ENCODE data around the gene TNFRSF1A. TPM values are rescaled to one million over a fixed set of nuclear protein-coding genes. Genes with fewer than 3 reads are reported as not detected.

The TNFRSF1A gene
- total and polyA plus RNA-seq, 5 donors from 2014 or later = 25.6 to 39.5 (median 34.0) TPM

DNA sequence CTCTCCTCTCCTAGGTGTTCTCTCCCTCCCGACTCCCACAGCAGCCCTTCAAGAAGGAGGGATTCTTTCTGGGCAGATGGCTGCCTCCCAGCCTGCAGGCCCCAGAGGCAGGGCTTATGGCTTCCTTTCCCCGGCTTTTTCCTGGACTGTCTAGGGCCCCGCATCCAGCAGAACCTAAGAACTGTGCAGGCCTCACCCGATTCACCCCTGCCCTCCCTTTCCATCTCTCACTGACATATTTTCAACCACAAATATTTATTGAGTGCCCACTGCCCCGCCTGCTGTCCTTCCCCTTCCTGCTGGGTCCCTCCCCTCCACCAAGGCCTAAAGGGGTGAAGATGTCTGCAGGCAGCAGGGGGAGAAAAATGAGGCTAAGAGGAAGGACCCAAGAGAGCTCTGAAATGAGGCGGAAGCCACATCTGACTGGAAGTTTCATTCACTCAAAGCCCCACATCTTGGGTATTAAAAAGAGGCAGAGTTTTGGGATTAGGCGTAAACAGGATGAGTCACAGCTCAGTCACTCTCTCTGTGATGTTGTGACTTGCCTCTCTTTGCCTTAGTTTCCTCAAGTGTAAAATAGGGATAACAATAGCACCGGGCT, 30.6 kb upstream of the TNFRSF1A start:
- H3K27ac Mint-ChIP-seq = peak overlapping the region in 2 of 3 donors; percentile 37 to 59
- DNase-seq (peak in 1 of 3 donors; percentile 19), ATAC-seq (ENCODE audit: low read depth in 2 of 2) (no peak)
- no peaks in the 10 kb centered on the region for H3K36me3 ChIP-seq (ENCODE audit: control insufficient read depth, insufficient read depth, low read length)
- H3K9me3 ChIP-seq (ENCODE audit: control insufficient read depth in 2 of 2, low read length in 2 of 2) = no peaks in the 10 kb centered on the region
- H3K27me3 ChIP-seq (ENCODE audit: control insufficient read depth, insufficient read depth, low read length) = no peaks in the 10 kb centered on the region
- peaks cover 5% of the 10 kb centered on the region for H3K27me3 Mint-ChIP-seq
- H3K36me3 Mint-ChIP-seq = no peaks in the 10 kb centered on the region
- no peak overlapping the region for H3K4me3 ChIP-seq (ENCODE audit: low read depth, low read length)
- peaks cover 4 to 26% (median 17%) of the 10 kb centered on the region in 4 donors for H3K4me1 Mint-ChIP-seq
- no peaks in the 10 kb centered on the region for H3K9me3 Mint-ChIP-seq
- H3K4me1 ChIP-seq (ENCODE audit: control insufficient read depth, insufficient read depth, low read length, poor library complexity, severe bottlenecking) = peaks cover 8% of the 10 kb centered on the region
- no peak overlapping the region for H3K27ac ChIP-seq (ENCODE audit: insufficient read depth, low read length, poor library complexity, severe bottlenecking)
- H3K4me3 Mint-ChIP-seq = no peak overlapping the region

DNA sequence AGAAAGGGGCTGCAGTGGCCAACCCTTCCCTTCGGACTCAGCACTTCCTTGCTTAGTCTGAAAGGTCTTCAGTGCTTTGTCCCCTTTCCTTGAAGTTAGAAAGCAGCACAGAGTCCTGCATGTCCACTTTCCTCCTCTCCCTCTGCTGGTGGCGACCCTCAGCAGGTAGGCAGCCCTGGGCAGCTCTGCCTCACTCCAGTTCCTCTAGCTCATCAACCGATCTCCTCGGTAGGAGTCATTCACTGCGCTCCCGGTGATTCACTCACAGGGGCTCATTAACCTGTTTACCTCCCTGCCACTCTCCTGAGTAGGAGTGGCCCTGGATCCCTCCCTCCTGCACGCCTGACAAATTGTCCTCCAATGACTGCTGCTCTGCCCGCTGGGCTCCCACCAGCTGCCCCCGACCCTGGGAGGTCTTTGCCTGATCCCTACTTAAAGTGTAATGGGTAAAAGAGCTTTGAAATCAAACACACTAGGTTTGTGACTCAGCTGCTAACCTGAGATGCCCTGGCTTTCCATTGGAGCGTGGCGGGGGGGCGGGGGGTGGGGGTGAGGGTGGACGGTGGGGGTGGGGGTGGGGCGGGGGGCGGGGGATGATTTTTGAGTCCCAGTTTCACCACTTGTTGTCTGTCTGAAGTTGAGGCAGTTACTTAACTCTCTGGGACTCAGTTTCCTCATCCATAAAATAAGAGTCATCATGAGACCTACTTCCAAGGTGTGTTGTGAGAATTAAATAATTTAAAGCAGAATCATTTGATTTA, 29.3 kb upstream of the TNFRSF1A start:
- no peaks in the 10 kb centered on the region for H3K36me3 ChIP-seq (ENCODE audit: control insufficient read depth, insufficient read depth, low read length)
- Mint-ChIP-seq H3K9me3 (no peaks in the 10 kb centered on the region), H3K27ac (no peak overlapping the region), H3K4me1 (peaks cover 8 to 21% (median 16%) of the 10 kb centered on the region in 4 donors), H3K4me3 (no peak overlapping the region), H3K36me3 (no peaks in the 10 kb centered on the region), H3K27me3 (no peaks in the 10 kb centered on the region)
- H3K27me3 ChIP-seq (ENCODE audit: control insufficient read depth, insufficient read depth, low read length) = no peaks in the 10 kb centered on the region
- no peak overlapping the region for H3K27ac ChIP-seq (ENCODE audit: insufficient read depth, low read length, poor library complexity, severe bottlenecking)
- no peak overlapping the region for H3K4me3 ChIP-seq (ENCODE audit: low read depth, low read length)
- peaks cover 10% of the 10 kb centered on the region for H3K4me1 ChIP-seq (ENCODE audit: control insufficient read depth, insufficient read depth, low read length, poor library complexity, severe bottlenecking)
- ATAC-seq (ENCODE audit: low read depth in 2 of 2) (no peak), DNase-seq (no peak)
- no peaks in the 10 kb centered on the region for H3K9me3 ChIP-seq (ENCODE audit: control insufficient read depth in 2 of 2, low read length in 2 of 2)

DNA sequence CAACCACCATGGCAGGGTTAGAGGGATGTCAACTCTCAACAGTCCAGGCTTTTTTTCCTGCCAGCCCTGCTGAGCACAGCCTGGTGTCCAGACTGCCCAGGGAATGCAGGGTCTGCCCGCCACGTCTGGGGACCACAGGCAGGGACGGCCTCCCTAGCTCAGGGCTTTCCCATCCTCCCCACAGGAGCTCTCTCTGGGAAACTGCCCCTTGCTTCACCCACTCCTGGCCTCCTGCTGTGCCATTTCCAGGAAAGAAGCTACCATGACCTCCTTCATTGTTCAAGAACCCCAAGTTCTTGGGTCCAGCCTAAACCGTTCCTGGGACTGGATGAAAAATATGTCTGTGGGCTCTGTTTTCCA, 28.7 kb upstream of the TNFRSF1A start:
- no peak for DNase-seq
- Mint-ChIP-seq H3K4me3 (no peak overlapping the region), H3K36me3 (no peaks in the 10 kb centered on the region), H3K27ac (no peak overlapping the region), H3K4me1 (peaks cover 8 to 18% (median 15%) of the 10 kb centered on the region in 4 donors), H3K27me3 (no peaks in the 10 kb centered on the region), H3K9me3 (no peaks in the 10 kb centered on the region)
- no peak overlapping the region for H3K4me3 ChIP-seq (ENCODE audit: low read depth, low read length)
- no peak overlapping the region for H3K27ac ChIP-seq (ENCODE audit: insufficient read depth, low read length, poor library complexity, severe bottlenecking)
- no peaks in the 10 kb centered on the region for H3K9me3 ChIP-seq (ENCODE audit: control insufficient read depth in 2 of 2, low read length in 2 of 2)
- ATAC-seq (ENCODE audit: low read depth in 2 of 2) = no peak
- H3K4me1 ChIP-seq (ENCODE audit: control insufficient read depth, insufficient read depth, low read length, poor library complexity, severe bottlenecking) = peaks cover 10% of the 10 kb centered on the region
- no peaks in the 10 kb centered on the region for H3K27me3 ChIP-seq (ENCODE audit: control insufficient read depth, insufficient read depth, low read length)
- H3K36me3 ChIP-seq (ENCODE audit: control insufficient read depth, insufficient read depth, low read length) = no peaks in the 10 kb centered on the region

DNA sequence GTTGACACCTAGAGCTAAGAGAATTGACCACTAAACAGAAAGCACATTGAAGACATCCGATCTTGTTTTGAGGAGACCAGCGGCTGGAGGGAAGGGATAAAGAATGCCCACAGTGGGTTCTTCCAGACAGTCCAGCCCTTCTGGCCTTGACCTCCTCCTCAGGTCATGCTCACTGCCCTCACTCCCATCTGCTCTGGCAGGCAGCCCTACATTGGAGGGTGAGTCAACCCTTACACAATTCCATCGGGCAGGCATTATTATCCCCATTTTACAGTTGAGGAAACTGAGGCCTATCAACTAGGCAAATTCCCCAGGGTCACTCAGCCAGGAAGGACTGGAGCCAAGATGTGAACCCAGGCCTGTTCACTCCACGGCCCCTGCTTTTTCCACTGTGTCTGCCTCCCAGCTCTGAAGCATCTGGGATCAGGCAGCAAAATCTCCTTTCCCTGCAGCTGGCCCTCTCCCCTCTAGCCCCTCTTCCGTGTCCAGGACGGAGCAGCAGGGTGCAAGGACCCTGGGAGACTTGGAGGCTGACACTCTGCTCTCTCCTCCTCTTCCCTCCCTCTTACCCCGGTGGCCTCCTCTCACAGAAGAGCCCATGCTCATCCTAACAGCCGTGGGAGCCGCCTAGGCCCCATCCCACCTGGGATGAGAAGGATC, 28.2 kb upstream of the TNFRSF1A start:
- no peaks in the 10 kb centered on the region for H3K9me3 ChIP-seq (ENCODE audit: control insufficient read depth in 2 of 2, low read length in 2 of 2)
- DNase-seq (no peak), ATAC-seq (ENCODE audit: low read depth in 2 of 2) (no peak)
- Mint-ChIP-seq H3K4me3 (no peak overlapping the region), H3K36me3 (no peaks in the 10 kb centered on the region), H3K27me3 (no peaks in the 10 kb centered on the region), H3K4me1 (peaks cover 12 to 20% (median 16%) of the 10 kb centered on the region in 4 donors), H3K27ac (no peak overlapping the region), H3K9me3 (no peaks in the 10 kb centered on the region)
- H3K36me3 ChIP-seq (ENCODE audit: control insufficient read depth, insufficient read depth, low read length) = no peaks in the 10 kb centered on the region
- no peaks in the 10 kb centered on the region for H3K27me3 ChIP-seq (ENCODE audit: control insufficient read depth, insufficient read depth, low read length)
- H3K4me3 ChIP-seq (ENCODE audit: low read depth, low read length) = no peak overlapping the region
- peaks cover 10% of the 10 kb centered on the region for H3K4me1 ChIP-seq (ENCODE audit: control insufficient read depth, insufficient read depth, low read length, poor library complexity, severe bottlenecking)
- H3K27ac ChIP-seq (ENCODE audit: insufficient read depth, low read length, poor library complexity, severe bottlenecking) = no peak overlapping the region

DNA sequence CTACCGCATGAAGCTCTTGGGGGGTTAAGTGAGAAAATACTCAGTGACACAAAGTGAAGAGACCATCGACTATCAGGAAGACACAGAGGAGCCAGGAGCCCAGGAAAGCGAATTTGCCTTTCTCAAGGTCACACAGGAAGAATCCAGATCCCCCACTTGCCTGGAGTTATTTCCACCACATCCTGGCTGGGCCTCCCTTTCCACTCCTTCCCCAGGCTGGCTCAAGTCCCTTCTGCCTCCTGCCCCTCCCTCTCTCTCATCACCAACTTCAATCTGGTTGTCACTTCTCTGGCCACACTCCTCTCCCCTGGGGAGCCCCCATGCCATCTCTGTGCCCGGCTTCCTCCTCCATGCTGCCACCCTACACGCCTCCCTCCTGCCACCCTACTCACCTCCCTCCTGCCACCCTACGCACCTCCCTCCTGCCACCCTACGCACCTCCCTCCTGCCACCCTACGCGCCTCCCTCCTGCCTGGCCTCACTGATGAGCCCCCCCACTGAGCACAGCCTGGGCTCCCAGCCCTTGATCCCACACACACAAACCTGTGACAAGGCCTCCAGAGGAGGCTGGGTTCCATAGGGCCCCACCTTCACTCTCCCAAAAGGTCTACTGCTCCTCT, 27.1 kb upstream of the TNFRSF1A start:
- DNase-seq = no peak
- Mint-ChIP-seq H3K36me3 (no peaks in the 10 kb centered on the region), H3K27me3 (no peaks in the 10 kb centered on the region), H3K4me1 (peaks cover 15 to 26% (median 20%) of the 10 kb centered on the region in 4 donors), H3K4me3 (no peak overlapping the region), H3K27ac (no peak overlapping the region), H3K9me3 (no peaks in the 10 kb centered on the region)
- Histone ChIP-seq H3K27ac (ENCODE audit: insufficient read depth, low read length, poor library complexity, severe bottlenecking) (no peak overlapping the region), H3K27me3 (ENCODE audit: control insufficient read depth, insufficient read depth, low read length) (no peaks in the 10 kb centered on the region), H3K36me3 (ENCODE audit: control insufficient read depth, insufficient read depth, low read length) (no peaks in the 10 kb centered on the region), H3K4me3 (ENCODE audit: low read depth, low read length) (no peak overlapping the region), H3K9me3 (ENCODE audit: control insufficient read depth in 2 of 2, low read length in 2 of 2) (no peaks in the 10 kb centered on the region), H3K4me1 (ENCODE audit: control insufficient read depth, insufficient read depth, low read length, poor library complexity, severe bottlenecking) (peaks cover 14% of the 10 kb centered on the region)
- ATAC-seq (ENCODE audit: low read depth in 2 of 2) = no peak

DNA sequence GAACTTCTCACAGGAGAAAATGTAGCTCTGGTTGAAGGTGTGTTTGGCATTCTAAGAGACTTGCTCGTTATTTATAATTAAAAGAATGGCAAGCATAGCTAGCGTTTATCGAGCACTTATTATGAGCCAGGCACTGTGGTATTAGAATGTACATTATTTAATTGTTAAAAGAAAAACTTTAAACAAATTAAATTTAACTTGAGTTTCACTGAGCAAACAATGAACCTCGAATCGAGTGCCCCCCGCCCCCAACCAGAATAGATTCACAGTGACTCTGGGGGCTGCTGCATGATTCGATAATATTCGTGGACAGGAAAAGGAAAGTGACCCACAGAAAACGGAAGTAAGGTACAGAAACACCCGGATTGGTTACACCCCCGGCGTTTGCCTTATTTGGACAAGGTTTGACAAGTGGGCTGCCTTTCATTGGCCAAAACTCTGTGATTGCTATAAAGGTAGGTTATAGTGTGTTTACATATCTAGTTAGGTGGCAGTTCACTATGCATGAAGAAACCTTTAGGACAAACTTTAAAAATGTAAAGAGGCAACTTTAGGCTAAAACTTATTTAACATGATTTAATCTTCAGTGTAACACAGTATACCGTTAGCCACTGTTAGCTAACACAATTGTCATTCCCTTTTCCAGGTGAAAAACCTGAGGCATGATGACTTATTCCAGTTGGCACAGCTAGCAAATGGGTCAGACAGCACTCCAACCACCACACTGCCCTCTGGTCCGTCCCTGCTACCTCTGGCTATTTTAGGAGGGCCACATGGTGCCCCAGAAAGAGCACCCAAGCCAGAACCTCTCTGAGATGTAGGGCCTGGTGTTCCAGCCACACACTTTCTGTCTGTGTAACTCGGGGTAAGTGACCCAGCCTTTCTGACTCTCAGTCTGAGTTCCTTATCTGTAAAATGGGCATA, 26.4 kb upstream of the TNFRSF1A start:
- Mint-ChIP-seq H3K27ac (peak overlapping the region; percentile 36 to 52 (median 44)), H3K4me1 (peaks cover 16 to 28% (median 21%) of the 10 kb centered on the region in 4 donors), H3K27me3 (no peaks in the 10 kb centered on the region), H3K36me3 (no peaks in the 10 kb centered on the region), H3K9me3 (no peaks in the 10 kb centered on the region), H3K4me3 (peak overlapping the region in 1 of 4 donors; percentile 42)
- no peak for ATAC-seq (ENCODE audit: low read depth in 2 of 2)
- H3K4me1 ChIP-seq (ENCODE audit: control insufficient read depth, insufficient read depth, low read length, poor library complexity, severe bottlenecking) = peaks cover 20% of the 10 kb centered on the region
- no peaks in the 10 kb centered on the region for H3K27me3 ChIP-seq (ENCODE audit: control insufficient read depth, insufficient read depth, low read length)
- H3K27ac ChIP-seq (ENCODE audit: insufficient read depth, low read length, poor library complexity, severe bottlenecking) = no peak overlapping the region
- peak in 1 of 3 donors; percentile 57 for DNase-seq
- H3K9me3 ChIP-seq (ENCODE audit: control insufficient read depth in 2 of 2, low read length in 2 of 2) = no peaks in the 10 kb centered on the region
- H3K4me3 ChIP-seq (ENCODE audit: low read depth, low read length) = no peak overlapping the region
- no peaks in the 10 kb centered on the region for H3K36me3 ChIP-seq (ENCODE audit: control insufficient read depth, insufficient read depth, low read length)

Data from CD4-positive, CD25-positive, alpha-beta regulatory T cell (primary cell).